Memory B cell (primary cell): ENCODE results near the gene JOSD1.

ENCODE experiments used
- ATAC-seq: fragments of 150-1000 bp; cut with Tn5 transposase; 2 replicates; pipeline ENCODE4 v1.10.0; 2021; ENCODE audit warnings: low read depth, mild to moderate bottlenecking, moderate library complexity
- DNase-seq, 2 donors: peaks; one replicate each; pipeline ENCODE4 v3.0.0; 2022; ENCODE audit warnings: low spot score in 2 of 2
- H3K27ac Mint-ChIP-seq: one replicate; pipeline ENCODE4 v1.8.0; 2022; ENCODE audit warnings: mild to moderate bottlenecking, moderate library complexity, mixed read lengths
- H3K27me3 Mint-ChIP-seq: one replicate; pipeline ENCODE4 v1.8.0; 2022; ENCODE audit warnings: mixed read lengths
- H3K36me3 Mint-ChIP-seq: one replicate; pipeline ENCODE4 v1.8.0; 2022; ENCODE audit warnings: mild to moderate bottlenecking, mixed read lengths
- H3K4me1 Mint-ChIP-seq: one replicate; pipeline ENCODE4 v1.8.0; 2022; ENCODE audit warnings: mixed read lengths
- H3K4me3 Mint-ChIP-seq: one replicate; pipeline ENCODE4 v1.8.0; 2022; ENCODE audit warnings: mild to moderate bottlenecking, moderate library complexity, mixed read lengths
- H3K9me3 Mint-ChIP-seq: one replicate; pipeline ENCODE4 v1.8.0; 2022; ENCODE audit warnings: mixed read lengths

Gene JOSD1

DNA sequence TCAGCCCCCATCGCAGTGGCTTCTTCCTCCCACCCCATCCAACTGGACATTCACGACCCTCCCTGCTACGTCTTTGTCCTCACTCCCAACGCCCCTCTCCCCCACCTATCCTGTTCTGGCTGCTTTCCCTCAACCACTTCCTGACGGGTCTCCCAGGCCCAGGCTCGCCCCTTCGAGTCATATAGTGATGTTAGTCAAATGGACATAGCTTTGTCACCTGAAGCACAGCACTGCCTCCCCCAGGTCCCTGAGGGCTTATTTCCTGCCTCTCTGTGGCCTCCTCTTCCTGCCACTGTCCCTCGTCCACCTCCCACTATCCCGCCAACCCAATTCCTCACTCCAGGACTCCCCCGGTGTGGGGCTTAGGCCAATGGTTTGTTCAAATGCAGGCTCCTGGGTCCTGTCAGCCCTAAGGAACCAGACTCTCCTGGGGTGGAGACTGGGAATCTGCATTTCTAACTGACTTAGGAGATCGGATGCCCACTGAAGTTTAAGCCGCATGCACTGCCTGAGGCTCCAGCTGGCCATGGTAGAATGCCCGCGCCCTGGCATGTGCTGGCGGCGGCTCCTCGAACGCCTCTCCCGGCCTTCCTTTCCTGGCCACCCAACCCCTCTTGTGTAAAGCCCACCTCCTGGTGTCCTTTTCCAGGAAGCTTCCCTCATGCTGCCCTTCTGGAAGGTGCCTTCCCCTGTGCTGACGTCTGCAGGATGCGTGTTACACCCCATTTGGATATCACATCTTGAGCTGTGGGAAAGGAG lies 36.7 kb upstream of the JOSD1 start:
- peaks cover 27% of the 10 kb centered on the region for H3K4me1 Mint-ChIP-seq
- DNase-seq (no peak), ATAC-seq (no peak)
- peak overlapping the region; percentile 77 for H3K27ac Mint-ChIP-seq
- H3K4me3 Mint-ChIP-seq: no peak overlapping the region
- H3K9me3 Mint-ChIP-seq: no peaks in the 10 kb centered on the region
- H3K36me3 Mint-ChIP-seq: peaks cover 30% of the 10 kb centered on the region
- no peaks in the 10 kb centered on the region for H3K27me3 Mint-ChIP-seq

DNA sequence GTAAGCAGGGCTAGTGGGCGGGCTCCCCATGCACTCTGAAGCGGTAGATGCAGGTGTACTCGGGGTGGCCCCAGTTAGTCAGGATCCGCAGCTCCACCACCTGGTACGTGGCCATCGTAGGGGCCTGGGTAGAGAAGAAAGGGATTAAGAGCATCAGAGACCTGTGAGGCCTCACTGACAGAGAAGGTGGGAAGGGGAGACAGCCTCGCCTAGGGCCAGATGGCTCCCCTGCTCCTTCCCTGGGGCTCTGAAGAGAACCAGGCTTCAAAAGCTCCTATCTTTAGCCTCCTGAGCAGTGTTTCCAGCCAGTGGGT lies 35.5 kb upstream of the JOSD1 start:
- no peaks in the 10 kb centered on the region for H3K27me3 Mint-ChIP-seq
- peaks cover 27% of the 10 kb centered on the region for H3K4me1 Mint-ChIP-seq
- H3K27ac Mint-ChIP-seq: peak overlapping the region; percentile 77
- DNase-seq: no peak
- H3K9me3 Mint-ChIP-seq: no peaks in the 10 kb centered on the region
- peaks cover 25% of the 10 kb centered on the region for H3K36me3 Mint-ChIP-seq
- H3K4me3 Mint-ChIP-seq: no peak overlapping the region
- no peak for ATAC-seq

GRCh38 chr22:38735465-38736256 lies 34.9 kb upstream of the JOSD1 start:
- ATAC-seq (peak; percentile 20), DNase-seq (no peak)
- Mint-ChIP-seq H3K27ac (peak overlapping the region; percentile 77), H3K4me3 (no peak overlapping the region), H3K27me3 (no peaks in the 10 kb centered on the region), H3K4me1 (peaks cover 27% of the 10 kb centered on the region), H3K36me3 (peaks cover 29% of the 10 kb centered on the region), H3K9me3 (no peaks in the 10 kb centered on the region)

DNA sequence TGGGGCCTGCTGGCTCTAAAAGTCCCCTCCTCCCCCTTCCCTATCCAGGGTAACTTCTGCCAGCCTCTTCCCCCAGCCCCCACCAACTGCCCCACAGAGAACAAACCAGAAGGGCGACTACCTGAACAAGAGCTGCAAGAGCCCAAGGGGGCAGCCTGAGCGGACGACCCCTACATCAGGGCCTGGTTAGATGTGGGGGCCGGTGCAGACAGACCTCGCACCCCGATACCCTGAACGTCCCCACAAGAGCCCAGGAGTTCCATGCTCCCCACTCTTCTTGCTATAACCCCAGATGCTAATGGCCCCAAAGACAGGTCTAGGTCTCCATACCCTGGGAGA lies 34.4 kb upstream of the JOSD1 start:
- Mint-ChIP-seq H3K27me3 (no peaks in the 10 kb centered on the region), H3K9me3 (no peaks in the 10 kb centered on the region)
- no peak for ATAC-seq

GRCh38 chr22:38734421-38735100 lies 33.8 kb upstream of the JOSD1 start:
- H3K4me1 Mint-ChIP-seq: peaks cover 29% of the 10 kb centered on the region
- no peak overlapping the region for H3K4me3 Mint-ChIP-seq
- H3K9me3 Mint-ChIP-seq: no peaks in the 10 kb centered on the region
- peak overlapping the region; percentile 77 for H3K27ac Mint-ChIP-seq
- H3K36me3 Mint-ChIP-seq: peaks cover 31% of the 10 kb centered on the region
- no peak for DNase-seq
- no peak for ATAC-seq
- H3K27me3 Mint-ChIP-seq: no peaks in the 10 kb centered on the region

More for the DNA sequence above, 34.4 kb upstream of the JOSD1 start:
- H3K4me3 Mint-ChIP-seq: no peak overlapping the region
- H3K36me3 Mint-ChIP-seq: peaks cover 31% of the 10 kb centered on the region
- DNase-seq: no peak
- H3K27ac Mint-ChIP-seq: peak overlapping the region; percentile 77
- peaks cover 28% of the 10 kb centered on the region for H3K4me1 Mint-ChIP-seq

DNA sequence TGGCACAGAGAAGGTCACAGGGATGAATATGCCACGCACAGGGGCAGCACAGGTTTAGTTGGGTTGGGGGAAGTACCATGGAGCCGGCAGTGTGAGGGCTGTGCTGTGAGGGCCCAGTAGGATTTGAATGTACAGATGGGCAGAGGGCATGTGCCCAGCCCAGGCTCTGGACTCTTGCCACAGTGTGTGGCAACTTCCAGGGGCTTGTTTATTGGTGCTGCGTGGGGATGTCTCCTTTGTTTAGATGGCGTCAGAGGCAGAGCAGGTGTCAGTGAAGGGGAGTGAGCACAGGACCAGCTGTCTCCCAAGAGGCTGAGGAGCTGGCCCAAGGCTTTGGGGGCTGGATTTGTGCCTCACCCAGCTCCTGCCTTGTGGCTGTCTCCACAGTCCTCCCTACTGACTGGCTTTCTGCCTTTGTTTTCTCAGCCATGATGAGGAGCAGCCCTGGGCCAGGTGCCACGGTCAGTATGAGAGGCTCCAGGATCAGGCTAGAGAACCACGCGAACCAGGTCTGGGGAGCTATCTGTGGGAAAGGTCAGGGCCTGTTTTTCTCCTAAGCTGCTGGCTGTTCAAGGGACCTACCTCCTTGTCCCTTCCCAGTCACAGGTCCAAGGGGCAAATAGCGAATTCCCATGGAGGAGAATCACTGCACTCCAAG lies 33.1 kb upstream of the JOSD1 start:
- Mint-ChIP-seq H3K4me3 (peak overlapping the region; percentile 21), H3K9me3 (no peaks in the 10 kb centered on the region), H3K27ac (peak overlapping the region; percentile 77), H3K27me3 (no peaks in the 10 kb centered on the region), H3K4me1 (peaks cover 29% of the 10 kb centered on the region), H3K36me3 (peaks cover 31% of the 10 kb centered on the region)
- peak; percentile 12 for ATAC-seq
- DNase-seq: no peak

DNA sequence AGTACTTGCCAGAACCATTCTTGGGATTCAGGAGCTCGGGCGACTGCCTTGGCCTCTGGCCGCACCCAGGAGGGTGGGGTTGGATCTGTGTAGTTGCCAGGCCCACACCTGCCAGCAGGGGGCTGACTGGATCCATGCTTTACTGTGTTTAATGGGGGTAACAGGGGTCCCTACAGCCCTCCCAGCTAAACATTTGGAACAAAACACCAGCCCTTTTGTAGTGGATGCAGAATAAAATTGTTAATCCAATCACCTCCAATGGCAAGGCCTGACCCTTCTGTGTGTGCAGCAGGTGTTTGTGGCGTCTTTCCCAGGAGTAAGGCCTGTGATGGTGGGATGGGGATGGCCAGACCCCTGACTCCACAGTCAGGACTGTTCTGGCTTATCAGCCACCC lies 32.6 kb upstream of the JOSD1 start:
- Mint-ChIP-seq H3K9me3 (no peaks in the 10 kb centered on the region), H3K27me3 (no peaks in the 10 kb centered on the region), H3K4me1 (peaks cover 28% of the 10 kb centered on the region), H3K27ac (peak overlapping the region; percentile 77), H3K36me3 (peaks cover 29% of the 10 kb centered on the region), H3K4me3 (peak overlapping the region; percentile 21)
- DNase-seq: peak in 1 of 2 donors; percentile 65
- ATAC-seq: peak; percentile 66

DNA sequence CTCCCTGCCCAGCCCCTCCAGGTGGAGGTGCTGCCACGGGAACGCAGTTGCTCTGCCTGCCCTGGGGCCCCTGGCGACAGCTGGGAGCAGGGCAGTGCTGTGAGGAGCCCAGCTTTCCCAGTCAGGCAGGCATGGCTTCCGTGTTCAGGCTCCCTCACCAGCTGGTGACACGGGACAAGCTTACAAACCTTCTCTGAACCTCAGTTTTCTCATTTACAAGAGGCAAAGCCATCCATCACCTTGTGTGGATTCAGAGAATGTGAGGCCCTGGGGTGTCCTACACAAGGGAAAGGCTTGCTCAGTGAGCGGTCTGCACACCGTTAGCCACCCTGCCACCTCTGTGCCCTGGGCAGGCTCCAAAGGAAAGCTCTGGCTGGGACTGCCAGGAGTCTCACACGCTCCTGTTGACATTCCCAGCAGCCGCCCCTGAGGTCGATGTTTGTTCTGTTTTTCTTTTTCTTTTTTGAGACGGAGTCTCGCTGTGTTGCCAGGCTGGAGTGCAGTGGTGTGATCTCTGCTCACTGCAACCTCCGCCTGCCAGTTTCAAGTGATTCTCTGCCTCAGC lies 31.6 kb upstream of the JOSD1 start:
- H3K36me3 Mint-ChIP-seq: peaks cover 24% of the 10 kb centered on the region
- H3K4me1 Mint-ChIP-seq: peaks cover 23% of the 10 kb centered on the region
- no peak overlapping the region for H3K27ac Mint-ChIP-seq
- DNase-seq (no peak), ATAC-seq (no peak)
- no peaks in the 10 kb centered on the region for H3K27me3 Mint-ChIP-seq
- no peaks in the 10 kb centered on the region for H3K9me3 Mint-ChIP-seq
- H3K4me3 Mint-ChIP-seq: no peak overlapping the region

DNA sequence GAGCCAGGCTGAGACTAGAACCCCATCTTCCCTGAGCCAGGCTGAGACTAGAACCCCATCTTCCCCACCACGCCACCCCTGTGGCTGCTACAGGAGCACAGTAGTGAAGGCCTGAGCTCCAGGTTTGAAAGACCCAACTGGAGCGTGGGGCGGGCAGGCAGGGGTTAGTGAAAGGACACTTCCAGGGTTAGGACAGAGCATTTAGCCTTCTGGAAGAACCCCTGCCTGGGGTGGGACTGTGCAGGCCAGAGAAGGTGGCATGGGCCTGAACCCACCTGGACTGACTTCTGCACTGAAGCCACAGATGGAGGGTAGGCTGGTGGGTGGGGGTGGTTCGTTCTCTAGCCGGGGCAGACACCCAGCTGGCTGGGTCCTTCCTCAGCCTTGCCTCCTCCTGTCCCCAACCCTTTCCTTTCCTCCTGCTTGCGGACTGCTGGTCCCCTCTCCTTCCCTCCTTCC lies 31.0 kb upstream of the JOSD1 start:
- H3K27ac Mint-ChIP-seq: no peak overlapping the region

GRCh38 chr22:38730411-38730871 lies 29.7 kb upstream of the JOSD1 start:
- Mint-ChIP-seq H3K36me3 (peaks cover 20% of the 10 kb centered on the region), H3K4me3 (no peak overlapping the region), H3K9me3 (no peaks in the 10 kb centered on the region), H3K27me3 (no peaks in the 10 kb centered on the region), H3K27ac (peak overlapping the region; percentile 54), H3K4me1 (peaks cover 12% of the 10 kb centered on the region)
- ATAC-seq: no peak
- DNase-seq: no peak

More for the DNA sequence above, 31.0 kb upstream of the JOSD1 start:
- Mint-ChIP-seq H3K4me1 (peaks cover 18% of the 10 kb centered on the region), H3K9me3 (no peaks in the 10 kb centered on the region), H3K36me3 (peaks cover 23% of the 10 kb centered on the region), H3K4me3 (no peak overlapping the region), H3K27me3 (no peaks in the 10 kb centered on the region)
- ATAC-seq: no peak
- no peak for DNase-seq

GRCh38 chr22:38729946-38730345 lies 29.2 kb upstream of the JOSD1 start:
- H3K27me3 Mint-ChIP-seq: no peaks in the 10 kb centered on the region
- H3K9me3 Mint-ChIP-seq: no peaks in the 10 kb centered on the region
- no peak overlapping the region for H3K4me3 Mint-ChIP-seq
- peak overlapping the region; percentile 54 for H3K27ac Mint-ChIP-seq
- no peak for DNase-seq
- peaks cover 17% of the 10 kb centered on the region for H3K4me1 Mint-ChIP-seq
- peaks cover 25% of the 10 kb centered on the region for H3K36me3 Mint-ChIP-seq
- no peak for ATAC-seq

DNA sequence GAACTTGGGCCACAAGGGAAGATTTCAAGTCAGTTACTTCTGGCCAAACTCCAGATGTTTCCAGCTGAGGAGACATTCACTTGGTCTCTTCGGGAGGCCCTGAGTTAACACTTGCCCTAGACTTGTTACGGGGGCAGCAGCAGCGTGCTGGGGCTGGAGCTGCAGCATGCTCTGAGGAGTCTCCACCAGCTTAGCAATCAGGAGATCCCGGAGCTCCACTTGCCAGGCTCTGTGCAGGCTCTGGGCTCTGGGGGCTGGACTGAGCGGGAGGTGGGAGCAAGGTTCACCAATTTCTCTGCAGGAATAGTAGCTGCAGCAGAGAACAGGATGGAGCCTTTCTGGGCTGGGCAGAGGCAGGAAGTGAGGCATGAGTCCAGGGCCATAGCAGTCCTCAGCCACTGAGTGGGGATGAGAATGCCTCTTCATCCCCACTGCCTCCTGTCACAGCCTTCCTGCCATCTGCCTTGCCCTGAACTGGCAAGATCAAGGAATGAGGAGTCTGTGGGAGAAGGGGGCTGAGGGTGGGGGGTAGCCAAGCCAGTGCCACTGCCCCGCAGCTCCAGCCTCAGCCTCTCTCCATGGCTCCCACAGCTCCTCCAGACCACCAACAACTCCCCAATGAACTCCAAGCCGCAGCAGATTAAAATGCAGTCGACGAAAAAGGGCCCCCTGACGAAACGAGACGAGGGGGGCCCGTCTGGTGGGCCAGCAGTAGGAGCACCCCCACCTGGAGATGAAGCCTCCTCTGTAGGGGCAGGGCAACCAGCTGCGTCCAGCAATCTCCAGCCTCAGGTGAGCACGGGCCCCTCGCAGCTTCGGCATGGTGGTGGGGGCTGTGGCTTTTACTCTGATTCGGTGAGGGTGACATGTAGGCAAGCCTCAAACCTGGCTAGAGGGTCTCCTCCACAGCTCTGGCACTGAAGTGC lies 28.4 kb upstream of the JOSD1 start:
- peaks cover 29% of the 10 kb centered on the region for H3K36me3 Mint-ChIP-seq
- no peak for ATAC-seq

More for the DNA sequence above, 28.4 kb upstream of the JOSD1 start:
- Mint-ChIP-seq H3K9me3 (no peaks in the 10 kb centered on the region), H3K4me3 (no peak overlapping the region), H3K27ac (no peak overlapping the region), H3K27me3 (no peaks in the 10 kb centered on the region), H3K4me1 (peaks cover 19% of the 10 kb centered on the region)
- no peak for DNase-seq
